ENCODE measurements around the gene BTF3.

Gene BTF3

GRCh38 chr5:73491155-73491554 lies 7.1 kb upstream of the BTF3 start:
- no peak for TF ChIP-seq ELF4 (IDR thresholded peaks at IDR 0.05)
- no peak for TF ChIP-seq SUZ12 (IDR thresholded peaks at IDR 0.05)
- TF ChIP-seq L3MBTL2 (conservative IDR thresholded peaks at IDR 0.05) = no peak
- no peak for TF ChIP-seq PKNOX1 (IDR thresholded peaks at IDR 0.05)
- no peak for TF ChIP-seq ARNT (IDR thresholded peaks at IDR 0.05)
- ChIA-PET POLR2A (no interaction called here), CTCF (no interaction called here)
- DNase-seq (ENCODE audit: extremely low spot score) = no peak

- ChIA-PET CTCF (no interaction called here), POLR2A (no interaction called here)
- no peak for TF ChIP-seq ELF4 (IDR thresholded peaks at IDR 0.05)
- TF ChIP-seq SP1 (IDR thresholded peaks at IDR 0.05) = no peak
- no peak for TF ChIP-seq SUZ12 (IDR thresholded peaks at IDR 0.05)
- TF ChIP-seq FOXA1 (IDR thresholded peaks at IDR 0.05) = no peak
- no peak for TF ChIP-seq TARDBP (IDR thresholded peaks at IDR 0.05)
- TF ChIP-seq PKNOX1 (IDR thresholded peaks at IDR 0.05) = no peak
- TF ChIP-seq HDGF (IDR thresholded peaks at IDR 0.05; ENCODE audit: borderline replicate concordance) = no peak
- no peak for TF ChIP-seq LEF1 (IDR thresholded peaks at IDR 0.05; ENCODE audit: borderline replicate concordance)
- no peak for TF ChIP-seq FOXM1 (IDR thresholded peaks at IDR 0.05; ENCODE audit: borderline replicate concordance)
- no peak for TF ChIP-seq NFRKB (IDR thresholded peaks at IDR 0.05)
- TF ChIP-seq FOXK2 (IDR thresholded peaks at IDR 0.05) = no peak
- no peak for DNase-seq (ENCODE audit: extremely low spot score)
These were observed 4.8 kb upstream of the BTF3 start for GRCh38 chr5:73493421-73493820.

- TF ChIP-seq FOXA1 (IDR thresholded peaks at IDR 0.05) (no peak), SP1 (IDR thresholded peaks at IDR 0.05) (no peak), PKNOX1 (IDR thresholded peaks at IDR 0.05) (no peak), CTBP1 (IDR thresholded peaks at IDR 0.05; ENCODE audit: borderline replicate concordance) (no peak), ELF4 (IDR thresholded peaks at IDR 0.05) (no peak), ARNT (IDR thresholded peaks at IDR 0.05) (no peak), SUZ12 (IDR thresholded peaks at IDR 0.05) (no peak), TARDBP (IDR thresholded peaks at IDR 0.05) (no peak), HDGF (IDR thresholded peaks at IDR 0.05; ENCODE audit: borderline replicate concordance) (no peak), LEF1 (IDR thresholded peaks at IDR 0.05; ENCODE audit: borderline replicate concordance) (no peak), NFRKB (IDR thresholded peaks at IDR 0.05) (no peak), ZNF384 (IDR thresholded peaks at IDR 0.05) (no peak), L3MBTL2 (conservative IDR thresholded peaks at IDR 0.05) (no peak), FOXK2 (IDR thresholded peaks at IDR 0.05) (no peak), FOXM1 (IDR thresholded peaks at IDR 0.05; ENCODE audit: borderline replicate concordance) (no peak), BHLHE40 (IDR thresholded peaks at IDR 0.05; ENCODE audit: borderline replicate concordance) (no peak)
- ChIA-PET POLR2A (no interaction called here), CTCF (interaction anchor here (0.6 kb wide), 1 partner anchor 23 kb away, joined by 3 read pairs; no protein-coding TSS in a partner anchor)
- no peak for DNase-seq (ENCODE audit: extremely low spot score)
These were observed 3.5 kb upstream of the BTF3 start for GRCh38 chr5:73494721-73495120.

GRCh38 chr5:73495772-73496335 lies 2.4 kb upstream of the BTF3 start:
- ChIA-PET CTCF (no interaction called here), POLR2A (interaction anchor here (0.9 to 3.6 kb wide), 2 partner anchors 9 to 11 kb away, joined by 3 to 14 read pairs; no protein-coding TSS in a partner anchor)
- TF ChIP-seq SP1 (IDR thresholded peaks at IDR 0.05) = no peak
- TF ChIP-seq FOXA1 (IDR thresholded peaks at IDR 0.05) = no peak
- TF ChIP-seq ARNT (IDR thresholded peaks at IDR 0.05) = no peak
- no peak for TF ChIP-seq FOXK2 (IDR thresholded peaks at IDR 0.05)
- no peak for TF ChIP-seq LEF1 (IDR thresholded peaks at IDR 0.05; ENCODE audit: borderline replicate concordance)
- TF ChIP-seq ZNF384 (IDR thresholded peaks at IDR 0.05) = no peak
- no peak for TF ChIP-seq BHLHE40 (IDR thresholded peaks at IDR 0.05; ENCODE audit: borderline replicate concordance)
- TF ChIP-seq SUZ12 (IDR thresholded peaks at IDR 0.05) = no peak
- TF ChIP-seq L3MBTL2 (conservative IDR thresholded peaks at IDR 0.05) = no peak
- no peak for TF ChIP-seq TARDBP (IDR thresholded peaks at IDR 0.05)

GRCh38 chr5:73496984-73497457 lies 1.2 kb upstream of the BTF3 start:
- DNase-seq (ENCODE audit: extremely low spot score) = peak; percentile 63
- ChIA-PET POLR2A (interaction anchor here (0.6 to 3.6 kb wide), 4 partner anchors 10 to 412 kb away, joined by 3 to 14 read pairs (median 4); no protein-coding TSS in a partner anchor), CTCF (no interaction called here)
- TF ChIP-seq PKNOX1 (IDR thresholded peaks at IDR 0.05) (no peak), FOXK2 (IDR thresholded peaks at IDR 0.05) (no peak), NFRKB (IDR thresholded peaks at IDR 0.05) (0 out of 2 replicates have a peak, but pooled peaks have one; percentile 28), LEF1 (IDR thresholded peaks at IDR 0.05; ENCODE audit: borderline replicate concordance) (no peak), ZNF384 (IDR thresholded peaks at IDR 0.05) (peak; percentile 89)

More at GRCh38 chr5:73495772-73496335, 2.4 kb upstream of the BTF3 start:
- no peak for DNase-seq (ENCODE audit: extremely low spot score)

GRCh38 chr5:73497497-73498056 lies 665 bp upstream of the BTF3 start:
- ChIA-PET POLR2A (interaction anchor here (0.6 to 3.6 kb wide), 9 partner anchors 10 to 282 kb away, joined by 3 to 14 read pairs (median 7); partner anchors contain the start of genes ANKRA2, FOXD1 and UTP15), CTCF (no interaction called here)
- no peak for TF ChIP-seq TARDBP (IDR thresholded peaks at IDR 0.05)
- no peak for DNase-seq (ENCODE audit: extremely low spot score)
